SK-N-SH (cell line): ENCODE data around the gene ZG16B.

Experiments
- POLR2AphosphoS5 ChIP-seq: IDR thresholded peaks from 2 replicates; pipeline ENCODE4 v1.6.1; 2012; ENCODE audit warnings: low read depth, low read length
- RAD21 ChIP-seq: IDR thresholded peaks from 2 replicates; pipeline ENCODE4 v1.6.1; 2012; ENCODE audit warnings: mild to moderate bottlenecking, low read length
- TCF12 ChIP-seq: IDR thresholded peaks from 2 replicates; pipeline ENCODE4 v1.4.0; 2012
- TF ChIP-seq, protein P1 (sequence below): fragments of 200-600 bp; sonication (generic); IDR thresholded peaks from 2 replicates; pipeline ENCODE4 v1.6.1; 2017; ENCODE audit warnings: antibody characterized with exemption, mild to moderate bottlenecking, moderate library complexity
- TF ChIP-seq, protein P2 (sequence below): IDR thresholded peaks from 2 replicates; pipeline ENCODE4 v1.4.0; 2012; ENCODE audit warnings: low read depth

DNA sequence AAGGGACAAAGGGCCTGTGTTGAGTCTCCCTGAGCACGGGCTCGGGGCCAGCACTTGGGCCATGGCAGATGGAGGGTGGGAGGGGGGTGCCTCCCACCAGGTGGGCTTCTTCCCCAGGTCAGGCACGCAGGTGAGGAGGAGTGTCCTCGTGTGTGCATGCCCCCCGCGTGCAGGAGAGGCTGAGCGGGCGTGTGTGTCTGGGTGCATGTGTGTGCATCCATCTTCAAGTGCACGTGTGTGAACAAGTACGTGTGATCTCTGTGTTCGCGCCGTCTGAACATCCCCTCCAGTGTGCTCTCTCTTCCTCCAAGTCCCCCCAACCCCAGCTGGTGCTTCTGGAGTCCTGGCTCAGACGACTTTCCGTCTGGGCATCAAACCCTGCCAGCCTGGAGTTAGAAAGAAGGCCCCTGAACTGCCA, 2.7 kb upstream of the ZG16B start:
- TF ChIP-seq TCF12 (no peak), POLR2AphosphoS5 (no peak), RAD21 (no peak)
- TF ChIP-seq, protein P1, sequence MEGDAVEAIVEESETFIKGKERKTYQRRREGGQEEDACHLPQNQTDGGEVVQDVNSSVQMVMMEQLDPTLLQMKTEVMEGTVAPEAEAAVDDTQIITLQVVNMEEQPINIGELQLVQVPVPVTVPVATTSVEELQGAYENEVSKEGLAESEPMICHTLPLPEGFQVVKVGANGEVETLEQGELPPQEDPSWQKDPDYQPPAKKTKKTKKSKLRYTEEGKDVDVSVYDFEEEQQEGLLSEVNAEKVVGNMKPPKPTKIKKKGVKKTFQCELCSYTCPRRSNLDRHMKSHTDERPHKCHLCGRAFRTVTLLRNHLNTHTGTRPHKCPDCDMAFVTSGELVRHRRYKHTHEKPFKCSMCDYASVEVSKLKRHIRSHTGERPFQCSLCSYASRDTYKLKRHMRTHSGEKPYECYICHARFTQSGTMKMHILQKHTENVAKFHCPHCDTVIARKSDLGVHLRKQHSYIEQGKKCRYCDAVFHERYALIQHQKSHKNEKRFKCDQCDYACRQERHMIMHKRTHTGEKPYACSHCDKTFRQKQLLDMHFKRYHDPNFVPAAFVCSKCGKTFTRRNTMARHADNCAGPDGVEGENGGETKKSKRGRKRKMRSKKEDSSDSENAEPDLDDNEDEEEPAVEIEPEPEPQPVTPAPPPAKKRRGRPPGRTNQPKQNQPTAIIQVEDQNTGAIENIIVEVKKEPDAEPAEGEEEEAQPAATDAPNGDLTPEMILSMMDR, result no peak
- TF ChIP-seq, protein P2, sequence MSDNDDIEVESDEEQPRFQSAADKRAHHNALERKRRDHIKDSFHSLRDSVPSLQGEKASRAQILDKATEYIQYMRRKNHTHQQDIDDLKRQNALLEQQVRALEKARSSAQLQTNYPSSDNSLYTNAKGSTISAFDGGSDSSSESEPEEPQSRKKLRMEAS, result no peak
